Adipocyte (in vitro differentiated cells): ENCODE results near the gene ENDOU.
A peak's percentile ranks its signal among the peaks of the same experiment; 100 is the strongest.

ENCODE experiments used
- DNase-seq: peaks from one replicate; pipeline ENCODE4 v3.0.0-alpha.2; 2015; ENCODE audit warnings: low read depth
- H3K27me3 ChIP-seq: replicated peaks from 2 replicates; pipeline ENCODE4 v1.7.0; 2013; ENCODE audit warnings: mild to moderate bottlenecking, low read length, moderate library complexity; ENCODE audit not compliant: control insufficient read depth, insufficient read depth
- H3K36me3 ChIP-seq: 2 replicates; pipeline ENCODE4 v1.7.0; 2013; ENCODE audit warnings: low read length, mild to moderate bottlenecking, moderate library complexity; ENCODE audit not compliant: control insufficient read depth, insufficient read depth, severe bottlenecking
- H3K4me1 ChIP-seq: 2 replicates; pipeline ENCODE4 v1.7.0; 2013; ENCODE audit warnings: mild to moderate bottlenecking, low read length, moderate library complexity; ENCODE audit not compliant: control insufficient read depth, insufficient read depth
- H3K4me3 ChIP-seq: 2 replicates; pipeline ENCODE4 v1.7.0; 2013; ENCODE audit warnings: mild to moderate bottlenecking, low read length, moderate library complexity
- H3K9ac ChIP-seq: 2 replicates; pipeline ENCODE4 v1.7.0; 2013; ENCODE audit warnings: mild to moderate bottlenecking, low read length, moderate library complexity
- H3K9me3 ChIP-seq: 2 replicates; pipeline ENCODE4 v1.7.0; 2013; ENCODE audit warnings: mild to moderate bottlenecking, low read length, moderate library complexity; ENCODE audit not compliant: control insufficient read depth

Gene ENDOU

DNA sequence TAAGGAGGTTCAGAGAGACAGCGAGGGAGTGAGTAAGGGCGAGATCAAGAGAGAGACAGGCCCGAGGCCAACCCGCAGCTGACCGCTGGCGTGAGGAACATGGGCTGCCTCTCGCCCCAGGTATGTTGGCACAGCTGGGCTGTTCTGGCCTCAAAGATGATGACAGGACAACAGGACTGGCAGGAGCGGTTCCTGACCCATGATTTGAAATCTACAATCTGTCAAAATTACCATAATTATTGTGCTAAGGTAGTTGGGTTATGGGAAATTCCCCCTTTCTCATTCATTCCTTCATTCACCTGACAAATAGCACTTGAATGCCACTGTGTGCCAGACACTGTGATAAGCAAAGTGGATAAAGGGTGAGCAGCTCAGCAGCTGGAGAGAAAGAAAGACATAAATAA lies 5.1 kb upstream of the ENDOU start:
- Histone ChIP-seq H3K27me3 (no peaks in the 10 kb centered on the region), H3K36me3 (no peaks in the 10 kb centered on the region), H3K4me3 (no peak overlapping the region), H3K9me3 (no peaks in the 10 kb centered on the region), H3K9ac (no peak overlapping the region), H3K4me1 (peaks cover 39% of the 10 kb centered on the region)
- DNase-seq = no peak

DNA sequence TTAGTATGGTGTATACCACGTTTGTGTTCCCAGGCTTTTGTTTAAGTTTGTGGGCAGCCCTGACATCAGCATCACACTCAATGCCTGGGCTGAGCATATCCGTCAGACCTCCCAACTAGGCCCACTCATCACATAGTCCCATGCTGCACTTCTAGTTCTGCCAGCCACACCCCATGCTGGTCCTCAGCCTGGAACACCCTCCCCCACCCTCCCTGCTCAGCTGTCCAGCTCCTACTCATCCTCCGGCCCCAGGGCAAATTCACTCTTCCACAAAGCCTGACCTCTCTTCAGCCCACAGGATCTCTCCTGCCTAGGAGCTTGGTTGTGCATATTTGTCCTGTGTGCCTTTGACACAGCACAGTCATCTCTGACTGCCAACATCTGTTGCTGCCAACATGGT lies 3.9 kb upstream of the ENDOU start:
- peak; percentile 39 for DNase-seq
- Histone ChIP-seq H3K27me3 (no peaks in the 10 kb centered on the region), H3K9ac (no peak overlapping the region), H3K9me3 (no peaks in the 10 kb centered on the region), H3K4me1 (peaks cover 39% of the 10 kb centered on the region), H3K4me3 (no peak overlapping the region), H3K36me3 (no peaks in the 10 kb centered on the region)

DNA sequence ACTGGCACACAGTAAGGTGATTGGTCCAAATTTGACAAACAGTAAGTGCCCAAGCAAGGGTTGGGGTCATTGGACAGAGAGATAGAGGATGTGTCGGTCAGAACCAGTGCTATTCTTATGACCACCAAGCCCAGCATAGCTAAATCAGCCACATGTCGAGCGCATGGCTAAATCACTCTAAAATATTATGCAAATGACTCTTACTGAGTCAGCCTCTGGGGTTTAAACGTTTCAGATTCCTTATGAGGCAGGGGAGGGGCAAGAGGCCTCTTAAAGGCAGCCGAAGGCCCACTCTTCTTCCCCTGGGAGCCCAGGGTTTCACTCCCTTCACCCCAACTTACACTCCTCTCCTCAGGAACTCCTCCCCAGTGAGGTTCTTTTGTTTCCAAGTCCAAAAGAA lies 603 bp upstream of the ENDOU start:
- peaks cover 39% of the 10 kb centered on the region for H3K4me1 ChIP-seq
- H3K4me3 ChIP-seq = no peak overlapping the region
- H3K36me3 ChIP-seq = no peaks in the 10 kb centered on the region
- H3K27me3 ChIP-seq = no peaks in the 10 kb centered on the region
- DNase-seq = peak; percentile 89
- no peaks in the 10 kb centered on the region for H3K9me3 ChIP-seq
- no peak overlapping the region for H3K9ac ChIP-seq

GRCh38 chr12:47722941-47723631 lies 2.2 kb downstream of the ENDOU start:
- Histone ChIP-seq H3K9ac (no peak overlapping the region), H3K4me1 (peaks cover 25% of the 10 kb centered on the region), H3K4me3 (no peak overlapping the region), H3K9me3 (no peaks in the 10 kb centered on the region), H3K27me3 (no peaks in the 10 kb centered on the region), H3K36me3 (no peaks in the 10 kb centered on the region)
- no peak for DNase-seq

DNA sequence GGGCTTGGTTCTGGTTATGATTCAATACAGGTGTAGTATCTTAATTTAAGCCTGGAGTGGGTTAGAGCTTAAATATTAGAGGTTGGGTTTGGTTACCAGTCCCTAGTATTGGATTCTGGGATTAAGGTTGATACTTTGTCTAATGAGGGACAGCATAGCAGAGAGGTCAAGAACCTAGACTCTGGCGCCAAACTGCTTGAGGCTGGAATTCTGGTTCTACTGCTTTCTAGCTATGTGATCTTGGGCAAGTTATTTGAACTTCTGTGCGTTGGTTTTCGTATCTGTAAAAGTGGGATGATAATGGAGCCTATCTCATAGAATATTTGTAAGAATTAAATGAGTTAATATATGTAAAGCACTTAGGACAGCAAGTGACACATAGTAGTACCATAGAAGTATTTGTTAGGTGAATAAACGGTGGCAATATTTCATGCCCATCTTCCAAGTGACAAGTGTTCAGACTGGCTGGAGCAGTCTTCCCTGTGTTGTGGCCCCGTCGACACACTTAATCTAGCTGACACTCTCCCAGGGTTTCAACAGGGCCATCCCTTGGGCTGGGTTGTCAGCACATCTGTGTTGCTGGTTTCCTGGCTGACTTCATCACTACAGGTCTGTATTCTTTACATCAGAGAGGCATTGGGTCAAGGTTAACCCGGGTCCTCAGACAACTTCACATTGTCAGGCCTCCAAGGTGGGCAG lies 3.0 kb downstream of the ENDOU start:
- no peaks in the 10 kb centered on the region for H3K36me3 ChIP-seq
- no peaks in the 10 kb centered on the region for H3K9me3 ChIP-seq
- no peaks in the 10 kb centered on the region for H3K27me3 ChIP-seq
- peaks cover 31% of the 10 kb centered on the region for H3K4me1 ChIP-seq
- no peak overlapping the region for H3K9ac ChIP-seq
- H3K4me3 ChIP-seq = no peak overlapping the region
- DNase-seq = no peak

- H3K36me3 ChIP-seq = no peaks in the 10 kb centered on the region
- no peak for DNase-seq
- no peak overlapping the region for H3K4me3 ChIP-seq
- no peaks in the 10 kb centered on the region for H3K9me3 ChIP-seq
- no peak overlapping the region for H3K9ac ChIP-seq
- no peaks in the 10 kb centered on the region for H3K27me3 ChIP-seq
- peaks cover 28% of the 10 kb centered on the region for H3K4me1 ChIP-seq
Measured at GRCh38 chr12:47721431-47721973, 3.8 kb downstream of the ENDOU start.

DNA sequence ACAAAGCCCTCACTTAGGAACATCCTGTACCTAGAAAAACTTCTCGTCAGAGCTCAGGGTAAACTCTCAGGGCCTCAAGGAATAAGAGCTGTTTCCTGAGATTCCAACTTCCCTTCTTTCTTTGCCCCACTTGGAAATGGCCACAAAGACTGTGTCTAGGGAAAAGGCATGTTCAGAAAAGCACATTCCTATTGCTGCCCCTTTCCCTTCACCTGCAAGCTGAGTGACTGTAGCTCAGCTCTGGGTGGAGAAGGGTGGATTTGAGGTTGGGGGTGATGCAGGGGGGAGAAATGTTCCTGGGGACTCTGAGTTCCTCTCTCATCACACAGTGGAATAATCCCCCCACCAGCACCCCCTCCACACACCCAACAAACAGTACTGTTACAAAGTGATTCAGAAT lies 6.8 kb downstream of the ENDOU start:
- H3K36me3 ChIP-seq = no peaks in the 10 kb centered on the region
- H3K4me1 ChIP-seq = peaks cover 28% of the 10 kb centered on the region
- no peaks in the 10 kb centered on the region for H3K27me3 ChIP-seq
- H3K4me3 ChIP-seq = no peak overlapping the region
- H3K9me3 ChIP-seq = no peaks in the 10 kb centered on the region
- peak overlapping the region; percentile 75 for H3K9ac ChIP-seq
- DNase-seq = no peak

DNA sequence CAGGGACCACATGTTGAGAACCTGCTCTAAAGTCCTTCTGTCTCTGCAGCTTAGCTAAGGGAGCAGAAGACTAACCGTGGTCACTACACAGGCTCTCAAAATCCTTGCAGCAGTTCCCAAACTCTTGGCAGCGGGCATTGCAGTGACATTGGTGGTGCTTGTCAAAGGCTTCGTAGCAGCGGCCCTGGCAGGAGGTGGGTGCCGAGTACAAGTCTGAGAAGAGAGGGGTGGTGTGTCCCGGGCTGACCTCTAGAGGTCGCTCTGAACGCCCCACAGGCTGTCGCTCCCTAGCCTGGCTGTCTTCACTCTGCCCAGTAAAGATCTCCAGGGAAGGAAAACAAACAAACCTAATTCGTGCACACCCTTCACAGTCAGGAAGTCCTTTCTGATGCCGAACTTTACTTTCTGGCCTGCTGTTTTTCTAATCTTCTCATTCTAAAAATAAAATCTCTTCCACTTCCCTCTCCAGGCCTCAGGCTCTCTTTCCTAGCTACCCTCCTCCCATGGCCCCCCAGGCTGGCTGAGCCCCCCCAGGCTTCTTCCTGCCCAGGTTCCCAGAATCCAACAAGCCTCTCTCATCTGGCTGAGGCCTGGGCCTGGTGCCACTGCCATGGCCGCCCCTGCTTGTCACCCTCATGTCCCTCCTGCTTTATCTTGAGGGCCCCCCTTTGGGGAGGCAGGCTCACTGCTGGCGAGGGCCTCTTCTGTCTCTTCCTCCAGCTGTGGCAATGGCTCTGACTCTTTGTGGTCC lies 7.7 kb downstream of the ENDOU start:
- H3K4me3 ChIP-seq = no peak overlapping the region
- H3K27me3 ChIP-seq = no peaks in the 10 kb centered on the region
- H3K9ac ChIP-seq = peak overlapping the region; percentile 75
- H3K9me3 ChIP-seq = no peaks in the 10 kb centered on the region
- peak; percentile 93 for DNase-seq
- no peaks in the 10 kb centered on the region for H3K36me3 ChIP-seq
- peaks cover 28% of the 10 kb centered on the region for H3K4me1 ChIP-seq

GRCh38 chr12:47717046-47717442 lies 8.2 kb downstream of the ENDOU start:
- Histone ChIP-seq H3K9me3 (no peaks in the 10 kb centered on the region), H3K36me3 (no peaks in the 10 kb centered on the region), H3K9ac (peak overlapping the region; percentile 75), H3K4me1 (peaks cover 28% of the 10 kb centered on the region), H3K27me3 (no peaks in the 10 kb centered on the region), H3K4me3 (no peak overlapping the region)
- DNase-seq = no peak

DNA sequence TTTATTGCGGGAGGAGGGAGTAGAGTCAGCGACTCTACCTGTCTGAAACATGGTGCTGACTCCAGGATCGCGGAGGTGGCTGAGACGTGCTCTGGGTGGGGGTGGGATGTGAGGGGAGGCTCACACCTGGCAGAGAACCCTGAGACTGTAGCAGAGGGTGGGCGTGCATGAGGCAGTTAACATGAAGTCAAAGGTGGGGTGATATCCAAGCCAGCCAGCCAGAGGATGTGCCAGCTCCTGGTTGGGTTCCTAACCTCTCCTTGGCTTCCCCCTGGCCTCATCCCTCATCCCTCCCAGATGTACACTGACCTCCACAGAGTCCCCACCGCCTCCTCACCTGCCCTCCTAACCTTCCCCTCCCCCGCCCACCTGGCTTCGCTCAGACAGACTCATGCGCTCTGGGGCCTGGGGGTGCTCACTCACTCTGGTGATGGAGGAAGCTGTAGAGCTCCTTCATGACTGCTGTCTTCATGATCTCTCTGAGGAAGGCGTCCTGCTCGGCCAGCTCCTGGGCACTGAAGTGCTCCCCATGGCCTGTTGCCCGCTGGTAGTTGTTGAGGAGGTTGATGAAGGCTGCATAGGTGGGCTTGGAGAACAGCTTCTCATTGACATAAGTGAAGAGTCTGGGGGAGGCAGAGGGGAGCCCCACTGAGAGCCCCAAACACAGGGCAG lies 9.3 kb downstream of the ENDOU start:
- Histone ChIP-seq H3K9me3 (no peaks in the 10 kb centered on the region), H3K9ac (peak overlapping the region; percentile 66), H3K4me3 (peak overlapping the region; percentile 70), H3K27me3 (no peaks in the 10 kb centered on the region), H3K4me1 (peaks cover 28% of the 10 kb centered on the region), H3K36me3 (no peaks in the 10 kb centered on the region)
- DNase-seq = no peak
